HepG2 (cell line): ENCODE results near the gene THSD8. TPM values are rescaled to one million over a fixed set of nuclear protein-coding genes. Genes with fewer than 3 reads are reported as not detected.

Experiments used
- ARNT2 ChIP-seq: sonication (generic); formaldehyde crosslinking; IDR thresholded peaks from 2 replicates; pipeline ENCODE4 v1.8.0; 2022; ENCODE audit warnings: mild to moderate bottlenecking, low read depth, missing genetic modification reagents, moderate library complexity
- ATF7 ChIP-seq, 2 experiments: fragments of 450-650 bp in 1 of 2; sonication (generic) in 1 of 2; formaldehyde crosslinking in 1 of 2; IDR thresholded peaks; 2 replicates each; pipeline versions ENCODE4 v1.4.0 to v1.6.1; 2016 to 2020; ENCODE audit warnings: antibody characterized with exemption in 1 of 2, mild to moderate bottlenecking in 1 of 2, missing genetic modification reagents in 1 of 2
- ATF7-NPFF ChIP-seq: sonication (generic); formaldehyde crosslinking; IDR thresholded peaks from 2 replicates; pipeline ENCODE4 v1.8.1; 2023; ENCODE audit warnings: mild to moderate bottlenecking, low read depth, missing genetic modification reagents, moderate library complexity
- NPAS2 ChIP-seq: sonication (generic); formaldehyde crosslinking; IDR thresholded peaks from 2 replicates; pipeline ENCODE4 v1.8.0; 2022; ENCODE audit warnings: mild to moderate bottlenecking, missing genetic modification reagents, borderline replicate concordance
- RXRB ChIP-seq: IDR thresholded peaks from 2 replicates; pipeline ENCODE4 v1.6.1; 2016; ENCODE audit warnings: borderline replicate concordance, missing genetic modification reagents, missing compliant biosample characterization
- SAFB2 ChIP-seq: sonication (generic); formaldehyde crosslinking; IDR thresholded peaks from 2 replicates; pipeline ENCODE4 v1.5.1; 2020; ENCODE audit warnings: missing genetic modification reagents, low read depth, mild to moderate bottlenecking, borderline replicate concordance
- TP53 ChIP-seq: sonication (generic); formaldehyde crosslinking; conservative IDR thresholded peaks from 2 replicates; pipeline ENCODE4 v1.4.0; 2020; ENCODE audit warnings: missing genetic modification reagents
- ZFAT ChIP-seq: sonication (generic); formaldehyde crosslinking; conservative IDR thresholded peaks from 2 replicates; pipeline ENCODE4 v1.8.1; 2023; ENCODE audit warnings: missing genetic modification reagents, inconsistent platforms
- ZFP62 ChIP-seq: sonication (generic); formaldehyde crosslinking; IDR thresholded peaks from 2 replicates; pipeline ENCODE4 v1.4.0; 2020; ENCODE audit warnings: missing genetic modification reagents
- ZFYVE20 ChIP-seq: sonication (generic); formaldehyde crosslinking; IDR thresholded peaks from 2 replicates; pipeline ENCODE4 v1.8.0; 2023; ENCODE audit warnings: low read depth, mild to moderate bottlenecking, moderate library complexity, missing genetic modification reagents, borderline replicate concordance
- ZNF12 ChIP-seq: sonication (generic); formaldehyde crosslinking; IDR thresholded peaks from 2 replicates; pipeline ENCODE4 v1.5.0; 2020; ENCODE audit warnings: missing genetic modification reagents
- ZNF451 ChIP-seq: sonication (generic); formaldehyde crosslinking; IDR thresholded peaks from 2 replicates; pipeline ENCODE4 v1.5.0; 2020; ENCODE audit warnings: mild to moderate bottlenecking, missing genetic modification reagents
- ZNF510 ChIP-seq: sonication (generic); formaldehyde crosslinking; IDR thresholded peaks from 2 replicates; pipeline ENCODE4 v1.4.0; 2020; ENCODE audit warnings: low read depth, mild to moderate bottlenecking, missing genetic modification reagents
- ZNF589 ChIP-seq: sonication (generic); formaldehyde crosslinking; conservative IDR thresholded peaks from 2 replicates; pipeline ENCODE4 v1.8.0; 2022; ENCODE audit warnings: mild to moderate bottlenecking, moderate library complexity, missing genetic modification reagents
- ZNF670 ChIP-seq: sonication (generic); formaldehyde crosslinking; IDR thresholded peaks from 2 replicates; pipeline ENCODE4 v1.8.0; 2022; ENCODE audit warnings: mild to moderate bottlenecking, missing genetic modification reagents, borderline replicate concordance
- ZNF782 ChIP-seq: sonication (generic); formaldehyde crosslinking; IDR thresholded peaks from 2 replicates; pipeline ENCODE4 v1.4.0; 2020; ENCODE audit warnings: missing genetic modification reagents, mild to moderate bottlenecking, borderline replicate concordance
- polyA plus RNA-seq, 8 experiments: library from polyadenylated mRNA; depleted of rRNA in 3 of 8; stranded (reverse) in 7 of 8; unstranded in 1 of 8; fragments of >200 nt; fragmentation: Illumina TruSeq in 4 of 8; extraction: Trizol in 4 of 8; gene quantifications; 2 replicates each; pipeline versions ENCODE4 v1.2.1 to v1.2.3, GENCODE V29; 2011 to 2016; ENCODE audit warnings: low read depth in 4 of 8, missing spikeins in 1 of 8, mixed read lengths in 1 of 8; ENCODE audit not compliant: insufficient read depth in 1 of 8
- total RNA-seq, 5 experiments: library from RNA; depleted of rRNA; stranded (reverse); fragments of >200 nt; fragmentation: Illumina TruSeq; extraction: Trizol; gene quantifications; 2 replicates each; pipeline ENCODE4 v1.2.3, GENCODE V29; 2016; ENCODE audit warnings: low read depth in 1 of 5
- TF ChIP-seq, protein P1 (sequence below): sonication (generic); formaldehyde crosslinking; IDR thresholded peaks from 2 replicates; pipeline ENCODE4 v1.4.0; 2020; ENCODE audit warnings: mild to moderate bottlenecking, missing genetic modification reagents
- TF ChIP-seq, protein P2 (sequence below): IDR thresholded peaks from 2 replicates; pipeline ENCODE4 v1.6.1; 2016
- TF ChIP-seq, protein P3 (sequence below): sonication (generic); formaldehyde crosslinking; IDR thresholded peaks from 2 replicates; pipeline ENCODE4 v1.5.0; 2020; ENCODE audit warnings: missing genetic modification reagents

Gene THSD8
- total and polyA plus RNA-seq, 2 of the 13 experiments (the other 11 are each of a cell fraction or from before 2014, with no cell fraction given) = 4.8 to 14.9 TPM

DNA sequence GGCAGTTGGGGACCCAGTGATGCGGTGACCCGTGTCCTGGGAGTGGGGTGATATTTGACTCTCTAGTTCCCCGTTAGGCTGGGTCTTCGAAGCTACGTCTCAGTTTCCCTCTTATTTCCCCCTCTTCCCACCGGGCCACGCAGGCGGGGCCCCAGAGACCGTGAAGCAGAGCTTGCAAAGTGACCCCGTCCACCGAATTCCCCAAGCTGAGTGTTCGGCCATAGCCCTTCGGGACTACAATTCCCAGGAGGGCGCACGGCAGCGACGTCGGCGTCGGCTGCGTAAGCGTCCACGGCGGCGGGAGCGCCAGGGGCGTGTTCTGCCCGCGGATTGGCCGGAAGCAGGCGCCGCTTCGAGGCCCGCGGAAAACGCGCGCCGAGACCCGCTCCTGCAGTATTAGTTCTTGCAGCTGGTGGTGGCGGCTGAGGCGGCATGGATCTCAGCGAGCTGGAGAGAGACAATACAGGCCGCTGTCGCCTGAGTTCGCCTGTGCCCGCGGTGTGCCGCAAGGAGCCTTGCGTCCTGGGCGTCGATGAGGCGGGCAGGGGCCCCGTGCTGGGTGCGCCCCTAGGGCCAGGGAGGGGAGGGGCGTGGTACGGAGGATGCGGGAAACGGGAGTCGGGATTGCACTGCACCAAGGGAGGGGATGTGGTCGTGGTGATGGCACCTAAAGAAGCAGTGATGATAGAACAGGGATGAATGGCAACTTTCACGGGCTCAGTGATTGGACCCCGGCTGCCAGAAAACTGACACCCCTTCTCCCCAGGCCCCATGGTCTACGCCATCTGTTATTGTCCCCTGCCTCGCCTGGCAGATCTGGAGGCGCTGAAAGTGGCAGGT lies 4.6 kb downstream of the THSD8 start, which contains the start of gene RNASEH2A (continued):
- TF ChIP-seq ZNF670 (CRISPR knock-in tag) = no peak
- peak; percentile 64 for TF ChIP-seq SAFB2
- TF ChIP-seq ARNT2 = peak; percentile 86
- TF ChIP-seq ZFAT (CRISPR knock-in tag) = 0 out of 2 replicates have a peak, but pooled peaks have one; percentile 47
- TF ChIP-seq, protein P1, sequence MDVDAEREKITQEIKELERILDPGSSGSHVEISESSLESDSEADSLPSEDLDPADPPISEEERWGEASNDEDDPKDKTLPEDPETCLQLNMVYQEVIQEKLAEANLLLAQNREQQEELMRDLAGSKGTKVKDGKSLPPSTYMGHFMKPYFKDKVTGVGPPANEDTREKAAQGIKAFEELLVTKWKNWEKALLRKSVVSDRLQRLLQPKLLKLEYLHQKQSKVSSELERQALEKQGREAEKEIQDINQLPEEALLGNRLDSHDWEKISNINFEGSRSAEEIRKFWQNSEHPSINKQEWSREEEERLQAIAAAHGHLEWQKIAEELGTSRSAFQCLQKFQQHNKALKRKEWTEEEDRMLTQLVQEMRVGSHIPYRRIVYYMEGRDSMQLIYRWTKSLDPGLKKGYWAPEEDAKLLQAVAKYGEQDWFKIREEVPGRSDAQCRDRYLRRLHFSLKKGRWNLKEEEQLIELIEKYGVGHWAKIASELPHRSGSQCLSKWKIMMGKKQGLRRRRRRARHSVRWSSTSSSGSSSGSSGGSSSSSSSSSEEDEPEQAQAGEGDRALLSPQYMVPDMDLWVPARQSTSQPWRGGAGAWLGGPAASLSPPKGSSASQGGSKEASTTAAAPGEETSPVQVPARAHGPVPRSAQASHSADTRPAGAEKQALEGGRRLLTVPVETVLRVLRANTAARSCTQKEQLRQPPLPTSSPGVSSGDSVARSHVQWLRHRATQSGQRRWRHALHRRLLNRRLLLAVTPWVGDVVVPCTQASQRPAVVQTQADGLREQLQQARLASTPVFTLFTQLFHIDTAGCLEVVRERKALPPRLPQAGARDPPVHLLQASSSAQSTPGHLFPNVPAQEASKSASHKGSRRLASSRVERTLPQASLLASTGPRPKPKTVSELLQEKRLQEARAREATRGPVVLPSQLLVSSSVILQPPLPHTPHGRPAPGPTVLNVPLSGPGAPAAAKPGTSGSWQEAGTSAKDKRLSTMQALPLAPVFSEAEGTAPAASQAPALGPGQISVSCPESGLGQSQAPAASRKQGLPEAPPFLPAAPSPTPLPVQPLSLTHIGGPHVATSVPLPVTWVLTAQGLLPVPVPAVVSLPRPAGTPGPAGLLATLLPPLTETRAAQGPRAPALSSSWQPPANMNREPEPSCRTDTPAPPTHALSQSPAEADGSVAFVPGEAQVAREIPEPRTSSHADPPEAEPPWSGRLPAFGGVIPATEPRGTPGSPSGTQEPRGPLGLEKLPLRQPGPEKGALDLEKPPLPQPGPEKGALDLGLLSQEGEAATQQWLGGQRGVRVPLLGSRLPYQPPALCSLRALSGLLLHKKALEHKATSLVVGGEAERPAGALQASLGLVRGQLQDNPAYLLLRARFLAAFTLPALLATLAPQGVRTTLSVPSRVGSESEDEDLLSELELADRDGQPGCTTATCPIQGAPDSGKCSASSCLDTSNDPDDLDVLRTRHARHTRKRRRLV (CRISPR knock-in tag) = peak; percentile 79
- TF ChIP-seq ATF7-NPFF = peak; percentile 77; the same call in 1 of the 2 replicates
- TF ChIP-seq ZNF451 (CRISPR knock-in tag) = peak; percentile 62; the same call in 1 of the 2 replicates
- TF ChIP-seq TP53 (CRISPR knock-in tag) = 0 out of 2 replicates have a peak, but pooled peaks have one; percentile 72
- no peak for TF ChIP-seq NPAS2
- 0 out of 2 replicates have a peak, but pooled peaks have one; percentile 17 for TF ChIP-seq ZNF12
- TF ChIP-seq ZNF510 (CRISPR knock-in tag) = peak; percentile 93; the same call in 1 of the 2 replicates
- TF ChIP-seq ZNF589 (CRISPR knock-in tag) = peak; percentile 65; the same call in 1 of the 2 replicates
- no peak for TF ChIP-seq ZFP62 (CRISPR knock-in tag)
- TF ChIP-seq ZFYVE20 (CRISPR knock-in tag) = no peak
- TF ChIP-seq ZNF782 = peak; percentile 67; the same call in 1 of the 2 replicates
- no peak for TF ChIP-seq ATF7 (IDR thresholded peaks at IDR 0.05)
- 0 out of 2 replicates have a peak, but pooled peaks have one; percentile 55 for TF ChIP-seq ATF7 (CRISPR knock-in tag; IDR thresholded peaks at IDR 0.05)
- TF ChIP-seq, protein P2, sequence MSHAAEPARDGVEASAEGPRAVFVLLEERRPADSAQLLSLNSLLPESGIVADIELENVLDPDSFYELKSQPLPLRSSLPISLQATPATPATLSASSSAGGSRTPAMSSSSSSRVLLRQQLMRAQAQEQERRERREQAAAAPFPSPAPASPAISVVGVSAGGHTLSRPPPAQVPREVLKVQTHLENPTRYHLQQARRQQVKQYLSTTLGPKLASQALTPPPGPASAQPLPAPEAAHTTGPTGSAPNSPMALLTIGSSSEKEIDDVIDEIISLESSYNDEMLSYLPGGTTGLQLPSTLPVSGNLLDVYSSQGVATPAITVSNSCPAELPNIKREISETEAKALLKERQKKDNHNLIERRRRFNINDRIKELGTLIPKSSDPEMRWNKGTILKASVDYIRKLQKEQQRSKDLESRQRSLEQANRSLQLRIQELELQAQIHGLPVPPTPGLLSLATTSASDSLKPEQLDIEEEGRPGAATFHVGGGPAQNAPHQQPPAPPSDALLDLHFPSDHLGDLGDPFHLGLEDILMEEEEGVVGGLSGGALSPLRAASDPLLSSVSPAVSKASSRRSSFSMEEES (CRISPR knock-in tag) = no peak; the same call in 1 of the 2 replicates
- TF ChIP-seq, protein P3, sequence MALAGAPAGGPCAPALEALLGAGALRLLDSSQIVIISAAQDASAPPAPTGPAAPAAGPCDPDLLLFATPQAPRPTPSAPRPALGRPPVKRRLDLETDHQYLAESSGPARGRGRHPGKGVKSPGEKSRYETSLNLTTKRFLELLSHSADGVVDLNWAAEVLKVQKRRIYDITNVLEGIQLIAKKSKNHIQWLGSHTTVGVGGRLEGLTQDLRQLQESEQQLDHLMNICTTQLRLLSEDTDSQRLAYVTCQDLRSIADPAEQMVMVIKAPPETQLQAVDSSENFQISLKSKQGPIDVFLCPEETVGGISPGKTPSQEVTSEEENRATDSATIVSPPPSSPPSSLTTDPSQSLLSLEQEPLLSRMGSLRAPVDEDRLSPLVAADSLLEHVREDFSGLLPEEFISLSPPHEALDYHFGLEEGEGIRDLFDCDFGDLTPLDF (CRISPR knock-in tag) = peak; percentile 98
- 0 out of 2 replicates have a peak, but pooled peaks have one; percentile 33 for TF ChIP-seq RXRB (CRISPR knock-in tag)
